GM12801 (cell line): ENCODE results near the gene EHHADH.

ENCODE experiments used
- TF ChIP-seq, protein P1 (sequence below): IDR thresholded peaks from one replicate; pipeline ENCODE4 v1.5.1; 2011; ENCODE audit warnings: control low read depth; ENCODE audit not compliant: insufficient read length; ENCODE audit errors: extremely low read depth

The EHHADH gene

GRCh38 chr3:185253645-185254410 lies at the start of gene EHHADH:
Gene EHHADH (minus strand): TSS chr3:185254049. CDS start chr3:185254022, 27 bp downstream.
- TF ChIP-seq, protein P1, sequence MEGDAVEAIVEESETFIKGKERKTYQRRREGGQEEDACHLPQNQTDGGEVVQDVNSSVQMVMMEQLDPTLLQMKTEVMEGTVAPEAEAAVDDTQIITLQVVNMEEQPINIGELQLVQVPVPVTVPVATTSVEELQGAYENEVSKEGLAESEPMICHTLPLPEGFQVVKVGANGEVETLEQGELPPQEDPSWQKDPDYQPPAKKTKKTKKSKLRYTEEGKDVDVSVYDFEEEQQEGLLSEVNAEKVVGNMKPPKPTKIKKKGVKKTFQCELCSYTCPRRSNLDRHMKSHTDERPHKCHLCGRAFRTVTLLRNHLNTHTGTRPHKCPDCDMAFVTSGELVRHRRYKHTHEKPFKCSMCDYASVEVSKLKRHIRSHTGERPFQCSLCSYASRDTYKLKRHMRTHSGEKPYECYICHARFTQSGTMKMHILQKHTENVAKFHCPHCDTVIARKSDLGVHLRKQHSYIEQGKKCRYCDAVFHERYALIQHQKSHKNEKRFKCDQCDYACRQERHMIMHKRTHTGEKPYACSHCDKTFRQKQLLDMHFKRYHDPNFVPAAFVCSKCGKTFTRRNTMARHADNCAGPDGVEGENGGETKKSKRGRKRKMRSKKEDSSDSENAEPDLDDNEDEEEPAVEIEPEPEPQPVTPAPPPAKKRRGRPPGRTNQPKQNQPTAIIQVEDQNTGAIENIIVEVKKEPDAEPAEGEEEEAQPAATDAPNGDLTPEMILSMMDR: no peak

- TF ChIP-seq, protein P1: no peak
Observed at GRCh38 chr3:185297867-185298266, 44.0 kb upstream of the EHHADH start.

DNA sequence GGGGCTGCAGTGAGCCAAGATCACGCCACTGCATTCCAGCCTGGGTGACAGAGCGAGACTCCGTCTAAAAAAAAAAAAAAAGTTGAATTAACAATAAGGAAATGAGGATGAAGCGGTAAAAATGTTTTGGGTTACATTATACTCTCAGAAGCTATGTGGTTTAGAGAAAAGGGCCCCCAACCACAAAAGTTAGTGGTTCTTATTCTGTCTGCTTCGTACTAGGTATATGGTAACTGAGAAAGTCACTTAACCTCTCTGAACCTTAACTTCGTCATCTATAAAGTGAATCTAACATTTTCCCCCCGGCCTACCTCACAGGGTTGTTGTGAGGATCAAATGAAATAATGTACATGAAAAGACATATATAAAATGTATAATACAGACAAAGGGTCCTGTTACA lies 38.4 kb upstream of the EHHADH start:
- TF ChIP-seq, protein P1: no peak

DNA sequence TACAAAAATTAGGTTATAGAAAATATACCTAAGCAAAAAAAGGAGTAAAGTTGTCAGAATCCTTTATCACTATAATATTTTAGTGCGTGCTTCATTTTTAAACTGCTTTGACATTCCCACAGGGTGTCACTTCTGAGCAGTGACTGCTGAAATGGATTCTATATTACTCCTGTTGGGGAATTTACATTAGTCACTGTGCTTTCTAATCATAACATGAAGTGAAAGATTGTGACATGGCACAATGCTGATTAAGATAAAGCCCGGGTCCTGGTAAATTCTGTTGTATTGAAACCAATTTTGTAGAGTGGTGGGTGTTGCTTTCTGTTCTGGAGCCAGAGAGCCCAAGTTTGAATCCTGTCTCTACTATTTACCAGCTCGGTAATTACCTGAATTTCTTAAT lies 36.4 kb upstream of the EHHADH start:
- TF ChIP-seq, protein P1: no peak

DNA sequence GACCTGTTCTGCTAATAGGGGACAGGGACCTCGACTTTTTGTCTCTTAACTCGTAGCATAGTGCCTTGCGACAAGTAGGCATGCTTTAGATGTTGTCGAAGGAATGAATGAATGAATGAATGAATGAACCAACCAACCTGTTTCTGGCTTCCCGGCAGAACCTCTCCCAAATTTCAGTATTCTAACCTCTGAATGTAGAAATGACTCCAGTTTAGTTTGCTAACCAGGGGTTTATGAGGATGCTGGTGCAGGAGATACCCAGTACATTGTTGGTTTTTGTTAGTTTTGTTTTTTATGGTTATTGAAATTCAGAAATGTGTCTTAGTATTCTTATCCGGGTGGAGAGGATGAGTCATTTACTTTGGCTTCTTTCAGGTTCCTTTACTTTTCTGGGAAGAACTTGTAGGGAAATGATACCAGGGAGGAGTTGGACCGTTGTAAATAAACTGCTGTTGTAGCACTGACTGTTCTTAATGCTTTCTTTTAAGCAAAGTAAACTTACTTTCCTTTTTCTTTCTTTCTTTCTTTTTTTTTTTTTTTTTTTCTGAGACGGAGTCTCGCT lies 29.6 kb upstream of the EHHADH start:
- TF ChIP-seq, protein P1: no peak

- TF ChIP-seq, protein P1: no peak
Observed at GRCh38 chr3:185282696-185283373, 29.0 kb upstream of the EHHADH start.

DNA sequence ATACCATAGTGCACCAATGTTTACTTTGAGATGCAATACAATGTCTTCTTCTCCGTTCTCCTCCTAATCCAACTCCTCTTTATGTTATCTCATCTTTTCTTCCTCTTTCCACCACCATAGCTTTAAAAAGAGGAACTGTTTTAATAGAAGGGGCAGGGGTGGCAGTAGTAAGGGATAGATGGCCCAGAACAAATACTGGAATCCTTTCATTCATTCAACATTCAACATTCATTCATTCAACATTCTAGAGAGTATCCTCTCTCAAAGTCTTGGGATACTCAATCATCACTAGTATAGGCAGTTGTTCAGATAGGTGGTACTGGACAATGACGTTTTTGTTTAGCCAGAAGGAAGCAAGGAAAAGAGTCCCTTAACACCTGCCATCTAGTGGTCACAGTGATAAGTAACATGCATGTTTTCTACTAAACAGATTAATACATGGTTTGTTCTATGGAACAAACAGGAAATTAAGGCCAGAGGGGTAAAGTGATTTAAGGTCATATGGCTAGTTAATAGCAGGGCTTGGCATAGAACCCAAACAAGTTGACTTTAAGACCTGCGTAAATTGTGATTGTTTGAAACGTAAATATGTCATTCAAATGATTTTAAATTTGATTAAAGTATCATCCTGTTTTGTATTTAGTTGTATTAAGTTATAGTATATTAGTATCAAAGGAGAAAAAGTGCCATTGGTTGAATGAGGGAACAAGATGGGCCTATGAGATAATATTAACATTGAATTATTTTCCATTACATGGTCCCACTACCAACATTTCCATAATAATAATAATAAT lies 26.9 kb upstream of the EHHADH start:
- TF ChIP-seq, protein P1: no peak
